ENCODE measurements around the gene TLE2. TPM values are rescaled to one million over a fixed set of nuclear protein-coding genes. Genes with fewer than 3 reads are reported as not detected.

Gene TLE2
- total RNA-seq, 1 experiment from 2014 or later, result 3.1 TPM

DNA sequence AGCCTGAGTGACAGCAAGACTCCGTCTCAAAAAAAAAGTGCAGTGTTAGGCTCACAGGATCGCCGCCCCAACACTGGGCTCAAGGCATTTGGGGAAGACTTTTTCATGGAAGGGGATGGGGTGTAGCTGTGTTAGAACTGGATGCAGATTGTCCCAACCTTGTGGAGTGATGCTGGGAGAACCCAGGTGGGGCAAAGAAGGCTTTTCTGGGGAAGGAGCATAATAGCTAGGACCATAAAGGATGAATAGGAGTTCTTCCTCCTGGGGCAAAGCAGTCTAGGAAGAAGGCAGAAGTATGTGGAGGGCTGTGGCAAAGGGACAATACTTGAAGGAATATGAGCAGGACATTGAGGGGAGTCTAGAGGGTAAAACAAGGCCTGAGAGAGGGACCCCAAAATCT is 40.5 kb downstream of the TLE2 start:
- Histone ChIP-seq H3K9ac (ENCODE audit: extremely low read depth, insufficient read length, low read length) (no peak overlapping the region), H3K56ac (ENCODE audit: insufficient read length, low read depth, low read length) (no peak overlapping the region), H3K27me3 (ENCODE audit: insufficient read depth, low read length) (no peaks in the 10 kb centered on the region), H3T11ph (ENCODE audit: low read length) (no peak overlapping the region), H3K23ac (ENCODE audit: insufficient read length, low read depth, low read length) (no peak overlapping the region), H2BK120ac (ENCODE audit: low read depth, low read length, poor library complexity, severe bottlenecking) (no peak overlapping the region), H2BK5ac (ENCODE audit: insufficient read length, low read length) (no peak overlapping the region), H2BK20ac (ENCODE audit: low read depth, low read length, poor library complexity, severe bottlenecking) (no peak overlapping the region), H3K4ac (ENCODE audit: low read depth, low read length) (no peak overlapping the region), H3K9me3 (ENCODE audit: control insufficient read depth, low read depth, low read length) (no peaks in the 10 kb centered on the region), H4K8ac (replicated peaks; ENCODE audit: insufficient read length, low read depth, low read length) (no peak overlapping the region), H2BK15ac (ENCODE audit: low read depth, low read length) (no peak overlapping the region), H3K23me2 (ENCODE audit: insufficient read length, low read depth, low read length, poor library complexity, severe bottlenecking) (no peaks in the 10 kb centered on the region), H3K18ac (ENCODE audit: insufficient read length, low read depth, low read length) (no peak overlapping the region), H4K5ac (ENCODE audit: insufficient read length, low read depth, low read length) (no peak overlapping the region), H4K91ac (ENCODE audit: insufficient read length, low read depth, low read length) (no peak overlapping the region), H3K4me2 (ENCODE audit: insufficient read depth, insufficient read length, low read length) (no peak overlapping the region), H3K79me1 (ENCODE audit: insufficient read depth, low read depth, low read length, poor library complexity, severe bottlenecking) (no peaks in the 10 kb centered on the region), H3K79me2 (ENCODE audit: insufficient read depth, low read length) (no peaks in the 10 kb centered on the region), H3K27ac (ENCODE audit: insufficient read length, low read depth, low read length) (no peak overlapping the region), H2AFZ (ENCODE audit: low read length) (no peak overlapping the region), H3K4me1 (ENCODE audit: insufficient read depth, low read length) (no peaks in the 10 kb centered on the region), H2AK5ac (ENCODE audit: insufficient read length, low read length) (no peak overlapping the region), H3K14ac (ENCODE audit: insufficient read depth, low read length) (no peak overlapping the region), H2BK12ac (ENCODE audit: insufficient read length, low read depth, low read length) (no peak overlapping the region), H4K20me1 (ENCODE audit: control insufficient read depth, insufficient read depth, insufficient read length) (no peaks in the 10 kb centered on the region)
- no peak for DNase-seq
- Mint-ChIP-seq H3K4me1 (peaks cover 13 to 35% of the 10 kb centered on the region in 2 experiments), H3K36me3 (ENCODE audit: insufficient read depth in 1 of 3, low read depth in 3 of 3) (no peaks in the 10 kb centered on the region), H3K27ac (peak overlapping the region in 1 of 3 experiments; percentile 74; a peak in 1 of 7 replicates), H3K4me3 (no peak overlapping the region), H3K27me3 (ENCODE audit: low read depth) (peaks cover 61% of the 10 kb centered on the region), H3K9me3 (no peaks in the 10 kb centered on the region)
- TF ChIP-seq, protein P1, sequence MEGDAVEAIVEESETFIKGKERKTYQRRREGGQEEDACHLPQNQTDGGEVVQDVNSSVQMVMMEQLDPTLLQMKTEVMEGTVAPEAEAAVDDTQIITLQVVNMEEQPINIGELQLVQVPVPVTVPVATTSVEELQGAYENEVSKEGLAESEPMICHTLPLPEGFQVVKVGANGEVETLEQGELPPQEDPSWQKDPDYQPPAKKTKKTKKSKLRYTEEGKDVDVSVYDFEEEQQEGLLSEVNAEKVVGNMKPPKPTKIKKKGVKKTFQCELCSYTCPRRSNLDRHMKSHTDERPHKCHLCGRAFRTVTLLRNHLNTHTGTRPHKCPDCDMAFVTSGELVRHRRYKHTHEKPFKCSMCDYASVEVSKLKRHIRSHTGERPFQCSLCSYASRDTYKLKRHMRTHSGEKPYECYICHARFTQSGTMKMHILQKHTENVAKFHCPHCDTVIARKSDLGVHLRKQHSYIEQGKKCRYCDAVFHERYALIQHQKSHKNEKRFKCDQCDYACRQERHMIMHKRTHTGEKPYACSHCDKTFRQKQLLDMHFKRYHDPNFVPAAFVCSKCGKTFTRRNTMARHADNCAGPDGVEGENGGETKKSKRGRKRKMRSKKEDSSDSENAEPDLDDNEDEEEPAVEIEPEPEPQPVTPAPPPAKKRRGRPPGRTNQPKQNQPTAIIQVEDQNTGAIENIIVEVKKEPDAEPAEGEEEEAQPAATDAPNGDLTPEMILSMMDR (conservative IDR thresholded peaks at IDR 0.05), result no peak
- WGBS (ENCODE audit: extremely low coverage, insufficient read length, low lambda C conversion rate), result no CpG with 5 or more reads among the region's 3 CpGs

All from H9 (cell line).